Neural cell (in vitro differentiated cells): ENCODE results near the gene NFE2L3. TPM values are rescaled to one million over a fixed set of nuclear protein-coding genes. Genes with fewer than 3 reads are reported as not detected.

ENCODE experiments used
- H2AFZ ChIP-seq: fragments of 200-600, 300-800 bp; sonication (generic), shearing (Covaris generic); 2 replicates; pipeline ENCODE4 v1.6.0; 2014; ENCODE audit warnings: low read depth, mild to moderate bottlenecking, antibody characterized with exemption, low read length, moderate library complexity
- H3F3A ChIP-seq: fragments of 200-600 bp; shearing (Covaris generic); 2 replicates; pipeline ENCODE4 v1.6.1; 2016; ENCODE audit warnings: mild to moderate bottlenecking, moderate library complexity, mixed read lengths, antibody characterized with exemption, low read length; ENCODE audit not compliant: insufficient read depth, poor library complexity, severe bottlenecking
- H3K27ac ChIP-seq: fragments of 200-600, 300-800 bp; sonication (generic), shearing (Covaris generic); 2 replicates; pipeline ENCODE4 v1.5.1; 2014; ENCODE audit warnings: mild to moderate bottlenecking, low read length, moderate library complexity
- H3K27me3 ChIP-seq: fragments of 300-800, 200-600 bp; sonication (generic), shearing (Covaris generic); 2 replicates; pipeline ENCODE4 v1.6.0; 2014; ENCODE audit warnings: mild to moderate bottlenecking, low read depth, low read length, moderate library complexity; ENCODE audit not compliant: insufficient read depth
- H3K36me3 ChIP-seq: fragments of 300-800, 200-600 bp; sonication (generic), shearing (Covaris generic); 2 replicates; pipeline ENCODE4 v1.5.1; 2014; ENCODE audit warnings: mild to moderate bottlenecking, antibody characterized with exemption, low read length, moderate library complexity; ENCODE audit not compliant: insufficient read depth
- H3K4me2 ChIP-seq: fragments of 300-800, 200-600 bp; sonication (generic), shearing (Covaris generic); 2 replicates; pipeline ENCODE4 v1.6.0; 2014; ENCODE audit warnings: mild to moderate bottlenecking, low read length
- H3K4me3 ChIP-seq: fragments of 300-800, 200-600 bp; sonication (generic), shearing (Covaris generic); 2 replicates; pipeline ENCODE4 v1.5.1; 2014; ENCODE audit warnings: mild to moderate bottlenecking, low read length, moderate library complexity
- H3K79me2 ChIP-seq: fragments of 200-600 bp; shearing (Covaris generic); replicated peaks from 2 replicates; pipeline ENCODE4 v1.6.0; 2014; ENCODE audit warnings: mild to moderate bottlenecking, low read length, moderate library complexity; ENCODE audit not compliant: insufficient read depth
- H3K9ac ChIP-seq: fragments of 300-800, 200-600 bp; sonication (generic), shearing (Covaris generic); 2 replicates; pipeline ENCODE4 v1.6.1; 2016; ENCODE audit warnings: mild to moderate bottlenecking, low read length, mixed read lengths
- H3K9me2 ChIP-seq: fragments of 200-600 bp; shearing (Covaris generic); 2 replicates; pipeline ENCODE4 v1.6.1; 2016; ENCODE audit warnings: mild to moderate bottlenecking, low read length, mixed read lengths; ENCODE audit not compliant: insufficient read depth
- H3K9me3 ChIP-seq: fragments of 200-600, 300-800 bp; sonication (generic), shearing (Covaris generic); 2 replicates; pipeline ENCODE4 v1.6.1; 2016; ENCODE audit warnings: mild to moderate bottlenecking, mixed run types, low read length, moderate library complexity, mixed read lengths
- H4K20me1 ChIP-seq: fragments of 200-600 bp; shearing (Covaris generic); 2 replicates; pipeline ENCODE4 v1.6.1; 2016; ENCODE audit warnings: mild to moderate bottlenecking, mixed run types; ENCODE audit not compliant: insufficient read depth
- CTCF ChIP-seq: fragments of 450-650 bp; IDR thresholded peaks from 2 replicates; pipeline ENCODE4 v1.5.1; 2014; ENCODE audit warnings: antibody characterized with exemption, mild to moderate bottlenecking, moderate library complexity; ENCODE audit not compliant: poor library complexity, severe bottlenecking
- EP300 ChIP-seq: fragments of 450-650 bp; conservative IDR thresholded peaks from 2 replicates; pipeline ENCODE4 v1.6.1; 2014; ENCODE audit warnings: antibody characterized with exemption, mild to moderate bottlenecking, moderate library complexity; ENCODE audit not compliant: poor library complexity, severe bottlenecking
- EZH2 ChIP-seq: fragments of 200-600, 300-800 bp; shearing (Covaris generic), sonication (generic); IDR thresholded peaks from 2 replicates; pipeline ENCODE4 v1.6.1; 2014; ENCODE audit warnings: antibody characterized with exemption, low read length, borderline replicate concordance, mild to moderate bottlenecking; ENCODE audit not compliant: insufficient read depth, poor library complexity, severe bottlenecking
- MXI1 ChIP-seq: fragments of 450-650 bp; conservative IDR thresholded peaks from 2 replicates; pipeline ENCODE4 v1.6.1; 2014; ENCODE audit warnings: antibody characterized with exemption, mild to moderate bottlenecking; ENCODE audit not compliant: poor library complexity, severe bottlenecking
- POLR2AphosphoS5 ChIP-seq: IDR thresholded peaks from 2 replicates; pipeline ENCODE4 v1.6.1; 2012
- RAD21 ChIP-seq: fragments of 450-650 bp; conservative IDR thresholded peaks from 2 replicates; pipeline ENCODE4 v1.6.1; 2014; ENCODE audit warnings: antibody characterized with exemption, mild to moderate bottlenecking, moderate library complexity
- REST ChIP-seq: IDR thresholded peaks from 2 replicates; pipeline ENCODE4 v1.6.1; 2012; ENCODE audit warnings: borderline replicate concordance
- SMC3 ChIP-seq: fragments of 450-650 bp; conservative IDR thresholded peaks from 2 replicates; pipeline ENCODE4 v1.6.1; 2014; ENCODE audit warnings: antibody characterized with exemption, mild to moderate bottlenecking, moderate library complexity; ENCODE audit not compliant: poor library complexity
- TAF1 ChIP-seq: IDR thresholded peaks from 2 replicates; pipeline ENCODE4 v1.6.1; 2012; ENCODE audit warnings: low read depth
- polyA plus RNA-seq: library from polyadenylated mRNA; depleted of rRNA; stranded (reverse); fragments of >200 nt; gene quantifications from 2 replicates; pipeline ENCODE4 v1.2.3, GENCODE V29; 2014

The NFE2L3 gene
- polyA plus RNA-seq, 1 donor from 2014 or later = 2.9 TPM

GRCh38 chr7:26144184-26145080, 7.6 kb upstream of the NFE2L3 start:
- no peaks in the 10 kb centered on the region for H3K79me2 ChIP-seq
- H3K9ac ChIP-seq = no peak overlapping the region
- no peaks in the 10 kb centered on the region for H3F3A ChIP-seq
- no peak overlapping the region for H3K4me3 ChIP-seq
- H3K4me2 ChIP-seq = no peak overlapping the region
- no peaks in the 10 kb centered on the region for H3K9me3 ChIP-seq
- H3K27me3 ChIP-seq = no peaks in the 10 kb centered on the region
- H2AFZ ChIP-seq = no peak overlapping the region
- no peaks in the 10 kb centered on the region for H3K9me2 ChIP-seq
- H3K27ac ChIP-seq = no peak overlapping the region
- TF ChIP-seq MXI1 = no peak
- TF ChIP-seq REST = no peak
- no peak for TF ChIP-seq EP300
- TF ChIP-seq CTCF = no peak
- no peak for TF ChIP-seq POLR2AphosphoS5
- no peaks in the 10 kb centered on the region for H3K36me3 ChIP-seq
- H4K20me1 ChIP-seq = no peaks in the 10 kb centered on the region

GRCh38 chr7:26145238-26145637, 6.8 kb upstream of the NFE2L3 start:
- Histone ChIP-seq H2AFZ (no peak overlapping the region), H3K36me3 (no peaks in the 10 kb centered on the region), H3K9me2 (no peaks in the 10 kb centered on the region), H4K20me1 (no peaks in the 10 kb centered on the region), H3K4me3 (no peak overlapping the region), H3K9me3 (no peaks in the 10 kb centered on the region), H3K9ac (no peak overlapping the region), H3K4me2 (no peak overlapping the region), H3F3A (no peaks in the 10 kb centered on the region), H3K79me2 (no peaks in the 10 kb centered on the region), H3K27ac (no peak overlapping the region), H3K27me3 (no peaks in the 10 kb centered on the region)
- TF ChIP-seq TAF1 (no peak), EP300 (no peak), SMC3 (no peak), POLR2AphosphoS5 (no peak), REST (no peak), EZH2 (no peak), CTCF (no peak), RAD21 (no peak), MXI1 (no peak)
